GM18502 (cell line): ENCODE measurements around the gene PAFAH1B2.
"Not testable (repeated sequence)": the region's sequence is repeated elsewhere in the genome, so short reads cannot be mapped to it uniquely, and the experiment has no call there.

Experiments
- ATAC-seq: cut with Tn5 transposase; IDR thresholded peaks from one replicate; pipeline ENCODE4 v1.9.1; 2021; ENCODE audit warnings: mild to moderate bottlenecking; ENCODE audit not compliant: unreplicated experiment, poor library complexity

PAFAH1B2 gene

DNA sequence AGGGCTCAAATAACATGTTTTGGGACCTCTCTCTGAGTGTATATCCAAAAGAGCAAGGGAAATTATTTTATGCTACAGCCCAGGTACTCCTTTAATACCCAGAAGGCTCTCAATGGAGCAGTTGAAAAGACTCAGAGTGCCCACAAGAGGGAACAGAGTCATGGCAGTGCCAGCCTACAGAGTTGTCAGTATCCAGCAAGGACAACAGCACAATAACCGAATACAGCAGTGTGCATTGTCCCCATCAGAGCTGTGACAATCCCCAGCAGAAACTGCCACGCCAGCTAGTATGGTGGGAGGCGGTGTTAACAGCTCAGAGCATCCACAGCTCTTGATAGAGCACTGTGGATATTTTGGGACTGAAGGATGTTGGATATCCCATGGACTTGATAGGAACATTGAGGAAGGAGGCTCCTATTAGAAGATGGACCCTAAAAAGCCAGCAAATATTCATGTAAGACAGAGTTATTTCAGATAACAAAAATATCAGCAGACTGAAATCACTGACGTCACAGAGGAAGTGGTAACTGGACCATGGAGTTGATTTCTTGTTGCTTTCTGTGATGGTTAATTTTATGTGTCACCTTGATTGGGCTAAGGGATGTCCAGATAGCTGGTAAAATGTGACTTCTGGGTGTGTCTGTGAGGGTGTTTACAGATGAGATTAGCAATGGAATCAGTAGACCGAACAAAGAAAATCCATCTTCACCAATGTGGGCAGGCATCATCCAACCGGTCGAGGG, 17.7 kb upstream of the PAFAH1B2 start:
- no peak for ATAC-seq

DNA sequence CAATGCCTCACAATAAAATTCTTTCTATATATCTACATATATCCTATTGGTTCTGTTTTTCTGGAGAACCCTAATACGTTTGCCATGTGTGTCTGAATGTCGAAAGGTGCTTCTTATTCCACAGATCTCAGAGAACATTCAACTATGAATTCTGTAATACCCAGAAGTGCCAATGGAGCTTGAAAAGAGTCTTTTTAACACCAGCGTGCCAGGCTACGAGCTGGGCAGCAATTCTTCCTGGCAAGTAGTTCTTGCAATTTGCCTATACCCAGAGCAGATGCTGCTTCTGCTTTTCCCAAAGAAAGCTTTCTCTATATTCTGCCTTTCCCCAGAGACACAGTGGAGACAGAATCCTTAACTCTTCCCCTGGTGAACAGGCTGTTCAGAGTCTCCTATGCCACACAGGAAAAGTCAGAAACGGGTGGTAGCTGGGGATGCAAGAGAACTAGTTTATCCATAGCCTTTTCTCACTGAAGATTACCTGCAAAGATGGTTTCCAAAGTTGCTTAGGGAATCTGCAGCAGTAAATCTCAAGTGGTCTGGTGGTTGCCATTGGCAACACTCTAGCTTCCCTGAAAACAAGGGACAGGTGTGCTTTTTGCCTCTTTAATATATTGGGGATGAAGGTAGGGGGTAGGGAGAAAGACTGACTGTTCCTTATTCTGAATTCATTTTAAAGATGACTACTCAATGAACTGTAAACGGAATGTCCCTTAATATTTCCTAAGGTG, 16.8 kb upstream of the PAFAH1B2 start:
- no peak for ATAC-seq

DNA sequence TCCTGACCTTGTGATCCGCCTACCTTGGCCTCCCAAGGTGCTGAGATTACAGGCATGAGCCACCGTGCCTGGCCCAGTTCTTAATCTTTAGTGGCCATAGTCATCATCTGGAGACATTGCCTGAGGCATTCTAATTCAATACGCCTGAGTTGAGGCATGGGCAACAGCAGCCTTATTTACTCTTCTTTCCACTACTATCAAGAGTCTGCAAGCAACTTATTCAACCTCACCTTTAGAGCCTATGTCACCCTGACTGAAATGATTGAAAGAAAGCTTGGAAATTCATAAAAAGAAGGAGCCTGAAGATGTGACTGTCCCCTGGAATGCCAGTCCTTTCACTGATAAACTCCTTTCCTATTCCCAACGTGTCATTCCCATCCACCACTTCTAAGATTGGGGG, 15.8 kb upstream of the PAFAH1B2 start:
- ATAC-seq: no peak

DNA sequence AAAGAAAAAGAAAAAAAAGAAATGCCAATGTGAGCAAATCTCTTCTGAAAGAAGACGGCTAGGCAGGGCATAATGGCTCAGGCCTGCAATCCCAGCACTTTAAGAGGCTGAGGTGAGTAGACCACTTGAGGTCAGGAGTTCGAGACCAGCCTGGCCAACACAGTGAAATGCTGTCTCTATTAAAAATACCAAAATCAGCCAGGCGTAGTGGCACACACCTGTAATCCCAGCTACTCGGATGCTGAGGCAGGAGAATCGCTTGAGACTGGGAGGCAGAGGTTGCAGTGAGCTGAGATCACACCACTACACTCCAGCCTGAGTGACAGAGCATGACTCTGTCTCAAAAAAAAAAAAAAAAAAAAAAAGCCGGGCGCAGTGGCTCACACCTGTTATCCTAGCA, 13.7 kb upstream of the PAFAH1B2 start:
- ATAC-seq: not testable (repeated sequence)

DNA sequence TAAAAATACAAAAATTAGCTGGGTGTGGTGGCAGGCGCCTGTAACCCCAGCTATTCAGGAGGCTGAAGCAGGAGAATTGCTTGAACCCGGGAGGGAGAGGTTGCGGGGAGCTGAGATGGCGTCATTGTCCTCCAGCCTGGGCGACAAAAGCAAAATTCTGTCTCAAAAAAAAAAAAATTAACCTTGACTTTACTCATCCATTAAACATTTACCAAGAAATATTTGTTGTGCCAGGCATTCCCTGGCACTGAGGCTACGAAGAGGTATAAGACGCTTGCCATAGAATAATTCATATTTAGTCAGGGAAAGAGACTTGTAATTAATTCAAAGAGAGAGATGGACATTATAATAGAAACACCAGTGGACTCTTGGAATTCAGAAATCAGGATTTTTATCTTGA, 13.2 kb upstream of the PAFAH1B2 start:
- no peak for ATAC-seq

DNA sequence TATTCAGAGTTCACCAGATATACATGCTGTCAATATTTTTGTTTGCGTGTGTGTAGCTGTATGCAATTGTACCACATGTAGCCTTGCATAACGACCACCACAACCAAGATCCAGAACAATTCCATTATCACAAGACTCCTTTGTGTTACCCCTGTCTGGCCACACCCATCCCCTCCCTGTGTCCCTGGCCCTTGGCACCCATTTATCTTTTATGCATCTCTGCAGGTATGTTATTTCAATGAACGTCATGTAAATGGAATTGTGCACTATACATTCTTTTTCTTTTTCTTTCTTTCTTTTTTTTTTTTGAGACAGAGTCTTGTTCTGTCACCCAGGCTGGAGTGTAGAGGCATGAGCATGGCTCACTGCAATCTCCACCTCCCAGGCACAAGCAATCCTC, 9.7 kb upstream of the PAFAH1B2 start:
- no peak for ATAC-seq

DNA sequence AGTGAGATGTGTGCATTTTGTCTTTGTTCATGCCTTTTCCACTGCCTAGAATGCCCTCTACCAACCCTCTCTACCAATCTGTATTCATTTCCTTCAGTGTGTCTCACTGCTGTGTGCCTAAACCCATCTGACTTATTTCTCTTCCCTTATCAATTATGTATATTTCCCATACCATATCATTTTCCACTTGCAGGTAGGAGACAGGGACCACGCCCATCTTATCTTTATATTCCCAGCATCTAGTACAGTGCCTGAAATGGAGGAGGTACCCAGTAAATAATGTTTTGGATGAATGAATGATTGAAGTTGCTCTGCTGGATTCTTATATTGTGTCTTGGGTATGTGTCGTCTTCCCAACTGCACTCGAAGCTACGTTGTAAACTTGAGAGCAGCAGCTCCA, 9.1 kb upstream of the PAFAH1B2 start:
- not testable (repeated sequence) for ATAC-seq

DNA sequence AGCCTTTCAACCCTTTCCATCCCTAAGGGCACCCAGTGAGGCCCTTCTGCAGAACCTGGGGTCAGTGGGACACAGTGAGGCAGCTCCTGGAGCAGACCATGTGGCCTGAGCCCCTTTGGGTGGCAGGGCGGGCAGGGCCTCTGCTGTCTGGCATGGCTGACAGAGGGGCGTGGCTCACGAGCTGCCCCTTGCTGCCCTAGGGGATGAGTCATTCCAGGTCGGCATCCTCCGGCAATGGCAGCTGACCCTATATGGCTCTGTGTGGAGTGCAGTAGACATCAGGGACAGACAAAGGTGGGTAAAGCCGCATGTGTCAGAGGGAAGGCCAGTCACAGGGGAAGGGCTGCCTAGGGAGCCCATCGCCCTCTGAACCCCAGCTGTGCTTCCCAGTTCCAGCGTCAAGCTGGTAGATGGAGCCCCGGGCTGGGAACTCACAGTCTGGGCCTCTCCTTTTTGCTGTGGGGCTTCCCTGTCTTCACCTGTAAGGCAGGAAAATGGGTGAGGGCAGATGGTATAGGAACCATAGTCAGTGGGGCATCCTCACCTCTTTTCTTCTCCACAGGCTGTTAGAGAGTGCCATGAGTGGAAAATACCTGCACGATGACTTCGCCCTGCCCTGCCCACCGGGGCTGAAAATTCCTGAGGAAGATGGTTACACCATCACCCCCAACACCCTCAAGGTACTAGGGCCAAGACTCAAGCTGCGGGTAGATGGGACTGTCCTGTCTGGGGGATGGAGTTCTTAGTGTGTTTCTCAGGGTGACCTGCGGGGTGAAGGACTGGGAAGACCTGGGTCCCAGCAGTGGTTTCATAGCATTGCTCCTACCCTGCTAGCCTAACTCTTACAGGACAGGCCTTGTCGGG, 6.6 kb upstream of the PAFAH1B2 start:
- ATAC-seq: not testable (repeated sequence)

DNA sequence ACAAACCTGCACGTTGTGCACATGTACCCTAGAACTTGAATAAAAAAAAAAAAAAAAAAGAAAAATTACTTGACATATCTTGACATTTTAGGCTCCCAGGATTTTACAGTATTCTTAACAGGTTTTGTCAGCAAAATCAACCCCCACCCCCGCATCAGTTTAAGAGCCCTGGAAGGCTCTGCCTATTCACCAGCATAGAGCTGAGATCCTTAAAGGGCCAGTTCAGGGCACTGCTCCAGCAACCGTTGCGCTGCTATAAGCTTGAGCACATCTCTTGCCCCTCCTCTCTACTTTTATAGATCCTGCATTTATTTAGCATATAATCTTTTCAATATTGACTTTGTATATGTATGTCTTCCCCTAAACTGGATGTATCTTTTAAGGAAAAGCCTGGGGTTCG, 697 bp upstream of the PAFAH1B2 start:
- ATAC-seq: peak; percentile 23

DNA sequence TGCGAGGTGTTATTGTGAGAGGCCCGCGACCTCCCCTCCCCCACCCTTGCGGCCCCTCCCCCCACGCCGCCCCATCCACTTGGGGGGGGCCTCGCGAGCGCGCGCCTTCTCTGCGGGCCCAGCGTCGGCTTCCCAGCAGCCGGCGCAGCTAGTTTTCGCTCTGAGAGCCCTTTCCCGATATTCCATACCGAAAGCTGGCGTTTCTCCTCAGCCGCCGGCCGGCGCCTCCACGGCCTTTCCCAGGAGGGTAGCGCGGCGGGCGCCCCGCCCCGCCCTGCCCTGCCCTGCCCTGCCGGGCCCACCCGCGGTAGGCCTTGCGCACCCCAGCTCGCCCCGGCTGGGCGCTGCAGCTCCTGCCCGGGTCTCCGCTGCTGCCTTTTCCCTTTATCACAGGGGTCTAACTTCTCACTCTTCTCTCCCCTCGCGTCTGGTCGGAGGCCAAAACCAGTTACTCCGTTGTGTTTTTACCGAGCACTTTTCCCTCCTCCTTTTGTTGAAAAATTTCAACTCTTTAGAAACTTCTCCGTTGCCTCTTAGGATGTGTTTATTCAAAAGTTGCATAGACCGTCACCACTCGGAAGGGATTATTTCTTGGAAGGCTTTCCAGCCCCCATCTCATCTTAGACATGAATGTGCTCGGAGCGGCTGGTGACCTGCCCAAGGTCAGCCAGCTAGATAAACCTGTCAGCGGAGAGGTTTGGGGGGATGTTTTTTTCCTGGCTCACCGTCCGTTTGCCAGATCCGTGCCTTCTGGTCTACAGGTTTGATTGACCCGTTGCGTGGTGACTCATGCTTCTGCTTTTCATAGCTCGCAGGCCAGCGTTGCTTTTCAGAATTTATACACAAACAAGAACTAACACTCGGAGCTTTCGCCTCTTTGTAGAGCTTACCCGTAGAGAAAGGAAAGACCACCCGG, 648 bp downstream of the PAFAH1B2 start:
- ATAC-seq: peak; percentile 62

DNA sequence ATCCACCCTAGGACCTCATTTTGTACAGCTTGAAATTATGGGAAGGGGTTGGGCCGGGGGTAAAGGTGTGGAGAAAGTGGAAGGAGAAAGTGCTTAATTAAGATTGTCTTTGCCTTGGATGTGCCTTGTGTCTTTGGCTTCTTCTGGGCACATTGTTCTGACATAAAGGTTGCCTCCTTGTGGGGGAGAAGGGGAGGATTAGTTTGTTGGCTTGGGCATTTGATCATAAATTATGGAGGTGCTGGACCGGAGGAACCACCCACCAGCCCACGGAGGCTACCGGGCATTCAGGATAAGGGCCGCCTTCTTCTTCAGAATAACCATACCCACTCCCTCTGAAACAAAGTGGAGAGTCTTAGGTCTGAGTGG, 1.3 kb downstream of the PAFAH1B2 start:
- ATAC-seq: no peak

DNA sequence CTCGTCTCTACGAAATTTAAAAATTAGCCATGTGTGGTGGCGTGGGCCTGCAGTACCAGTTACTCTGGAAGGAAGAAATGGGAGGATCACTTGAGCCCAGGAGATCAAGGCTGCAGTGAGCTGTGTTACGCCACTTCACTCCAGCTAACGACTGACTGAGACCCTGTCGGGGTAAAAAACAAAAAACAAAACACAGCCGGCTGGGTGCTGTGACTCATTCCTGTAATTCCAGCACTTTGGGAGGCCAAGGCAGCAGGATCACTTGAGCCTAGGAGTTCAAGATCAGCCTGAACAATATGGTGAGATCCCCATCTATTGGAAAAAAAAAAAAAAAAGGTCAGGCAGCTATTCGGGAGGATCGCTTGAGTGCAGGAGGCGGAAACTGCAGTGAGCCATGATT, 2.4 kb downstream of the PAFAH1B2 start:
- ATAC-seq: no peak

DNA sequence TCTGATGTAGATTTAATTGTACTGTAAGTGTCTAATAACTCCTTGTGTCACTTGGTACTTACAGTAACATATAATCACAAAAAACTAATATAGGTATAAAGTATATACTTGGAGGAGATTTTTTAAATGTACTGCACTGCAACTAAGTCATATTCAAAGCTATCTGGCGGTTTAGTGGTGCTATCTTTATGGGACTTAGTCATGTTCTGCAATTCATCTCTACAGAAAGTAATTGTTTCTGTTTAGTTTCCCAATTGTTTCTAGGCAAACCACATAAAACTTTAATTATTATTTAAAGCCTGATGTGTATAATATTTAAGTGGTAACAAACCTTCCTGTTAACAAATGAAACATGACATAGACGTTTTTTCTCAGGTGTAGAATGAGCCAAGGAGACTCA, 8.0 kb downstream of the PAFAH1B2 start:
- ATAC-seq: no peak

DNA sequence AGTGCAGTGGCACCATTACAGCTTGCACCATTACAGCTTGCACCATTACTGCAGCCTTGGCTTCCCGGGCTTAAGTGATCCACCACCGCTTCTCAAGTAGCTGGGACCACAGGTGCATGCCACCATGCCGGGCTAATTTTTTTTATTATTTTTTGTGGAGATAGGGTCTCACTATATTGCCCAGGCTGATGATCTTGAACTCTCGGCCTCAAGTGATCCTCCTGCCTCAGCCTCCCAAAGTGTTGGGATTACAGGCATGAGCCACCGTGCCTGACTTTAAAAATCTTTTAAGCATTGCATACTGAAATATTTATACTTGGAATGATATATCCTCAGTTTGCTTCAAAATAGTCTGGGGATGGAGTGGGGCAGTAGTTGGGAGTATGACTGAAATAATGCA, 10.4 kb downstream of the PAFAH1B2 start:
- no peak for ATAC-seq

DNA sequence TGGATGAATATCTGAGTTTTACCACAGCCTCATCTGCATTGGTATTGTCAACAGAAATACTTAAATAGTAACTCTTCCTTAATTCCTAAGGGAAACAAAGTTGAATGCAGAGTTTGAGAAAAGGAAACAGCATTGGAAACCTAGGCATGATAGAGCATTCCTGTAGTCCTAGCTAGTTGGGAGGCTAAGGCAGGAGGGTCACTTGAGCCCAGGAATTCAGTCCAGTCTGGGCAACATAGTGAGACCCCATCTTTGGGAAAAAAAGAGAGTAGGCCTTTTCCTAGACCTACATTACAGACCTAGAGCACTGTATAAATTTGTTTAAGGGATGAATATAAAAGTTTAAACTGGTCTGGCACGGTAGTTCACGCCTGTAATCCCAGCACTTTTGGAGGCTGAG, 13.4 kb downstream of the PAFAH1B2 start:
- no peak for ATAC-seq

DNA sequence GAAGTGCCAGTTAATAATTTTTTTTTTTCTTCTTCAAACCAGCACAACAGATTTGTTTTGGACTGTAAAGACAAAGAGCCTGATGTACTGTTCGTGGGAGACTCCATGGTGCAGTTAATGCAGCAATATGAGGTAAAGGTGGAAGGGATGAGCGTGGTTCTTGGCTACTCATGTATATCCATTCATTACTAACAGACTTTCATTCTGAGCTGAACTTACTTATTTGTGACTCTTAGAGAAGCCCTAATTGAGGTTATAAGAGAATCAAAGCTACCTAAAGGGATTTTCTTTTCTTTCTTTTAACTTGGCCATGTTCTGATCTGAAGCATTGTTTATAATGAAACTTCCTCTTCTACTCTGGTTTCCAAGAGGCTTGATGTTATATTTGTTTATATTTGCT, 15.8 kb downstream of the PAFAH1B2 start:
- ATAC-seq: no peak

DNA sequence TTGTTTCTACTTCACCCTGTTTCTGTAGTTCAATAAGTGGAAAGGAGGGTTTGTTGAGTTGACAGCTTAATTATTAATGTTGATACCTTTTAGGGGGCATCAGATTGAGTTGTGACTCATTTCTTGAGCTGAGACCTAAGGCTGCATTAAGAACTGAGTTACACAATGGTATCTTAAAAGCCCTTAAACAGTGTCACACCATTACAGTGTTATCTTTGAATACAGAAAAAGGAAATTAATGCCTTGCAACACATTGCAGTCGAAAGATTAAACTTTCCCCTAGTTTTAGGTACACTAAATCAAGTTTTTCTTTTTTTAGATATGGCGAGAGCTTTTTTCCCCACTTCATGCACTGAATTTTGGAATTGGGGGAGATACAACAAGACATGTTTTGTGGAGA, 16.7 kb downstream of the PAFAH1B2 start:
- no peak for ATAC-seq

DNA sequence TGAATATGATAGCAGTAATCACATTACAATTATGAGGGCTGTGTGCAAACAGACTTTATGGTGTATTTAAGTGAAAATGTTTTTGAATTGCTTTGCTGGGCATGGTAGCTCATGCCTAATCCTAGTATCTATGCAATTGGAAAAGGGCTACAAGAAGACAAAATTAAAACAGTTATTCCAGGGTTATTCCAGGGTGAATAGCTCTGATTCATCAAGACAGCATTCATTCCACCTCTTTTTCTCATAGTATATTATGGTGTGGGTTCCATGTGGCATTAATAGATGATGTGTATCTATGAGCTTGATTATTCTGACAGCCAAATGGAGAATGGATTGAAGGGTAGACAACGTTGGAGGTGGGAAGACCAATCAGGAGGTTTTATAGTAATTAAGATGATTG, 22.4 kb downstream of the PAFAH1B2 start:
- ATAC-seq: no peak

DNA sequence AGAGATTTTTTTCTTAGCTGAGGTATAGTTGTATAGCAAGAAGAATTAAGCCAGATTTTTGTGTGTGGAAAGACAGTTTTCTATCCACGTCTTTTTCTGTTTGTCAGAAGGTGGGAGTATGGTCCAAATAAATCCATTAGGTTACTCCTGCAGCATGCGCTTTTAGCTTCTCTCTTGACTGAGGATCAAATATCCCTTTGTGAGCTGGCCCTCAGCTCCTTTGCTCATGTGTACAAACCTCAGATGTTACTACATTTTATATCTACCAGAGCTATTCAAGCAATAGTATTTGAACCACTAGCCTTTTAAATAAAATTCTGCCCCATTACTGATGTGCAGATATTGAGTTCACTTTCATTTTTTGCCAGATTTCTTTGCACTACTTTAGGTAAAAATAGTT, 25.6 kb downstream of the PAFAH1B2 start:
- ATAC-seq: no peak

DNA sequence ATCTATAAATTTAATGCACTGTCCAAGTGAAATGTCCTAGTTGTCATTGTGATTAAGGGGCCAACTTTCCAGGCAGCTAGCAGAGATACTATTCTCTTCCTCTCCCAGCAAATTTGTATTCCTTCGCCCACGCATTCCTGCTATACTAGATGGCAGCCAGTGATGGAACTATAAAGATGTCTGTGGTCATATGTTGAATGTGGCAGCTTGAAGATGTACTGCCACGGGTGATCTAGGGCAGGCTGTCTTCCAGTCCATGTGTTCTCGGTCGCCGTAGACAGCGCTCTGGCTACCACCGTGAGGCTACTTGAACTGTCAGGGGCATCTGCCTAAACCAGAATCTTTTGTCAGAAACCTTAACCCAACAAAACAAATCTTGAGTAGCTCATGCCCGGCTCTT, 26.1 kb downstream of the PAFAH1B2 start:
- ATAC-seq: no peak
